Erythroblast (primary cell): ENCODE data around the gene VAC14.

Experiments
- GATA1 ChIP-seq: IDR thresholded peaks from 2 replicates; pipeline ENCODE4 v1.6.1; 2011; ENCODE audit warnings: low read depth, mild to moderate bottlenecking, control low read depth, low read length, moderate library complexity
- POLR2A ChIP-seq: IDR thresholded peaks from 2 replicates; pipeline ENCODE4 v1.6.1; 2011; ENCODE audit warnings: mild to moderate bottlenecking, low read length

- TF ChIP-seq POLR2A (no peak), GATA1 (no peak)
Measured at GRCh38 chr16:70757183-70757582, 43.8 kb downstream of the VAC14 start.
